Coronary artery (tissue), 2 donors: Measurements from ENCODE around the gene SARS1.
A peak's percentile ranks its signal among the peaks of the same experiment; 100 is the strongest.

ENCODE experiments used
- DNase-seq: peaks from one replicate; pipeline ENCODE4 v3.0.0-alpha.2; 2017; ENCODE audit warnings: low spot score
- H3K27ac ChIP-seq, 2 donors: fragments of 200-600 bp; sonication (generic); one replicate each; pipeline ENCODE4 v1.5.1; 2016 to 2019
- H3K4me3 ChIP-seq: fragments of 200-600 bp; sonication (generic); 2 replicates; pipeline ENCODE4 v1.5.1; 2016; ENCODE audit warnings: mild to moderate bottlenecking, moderate library complexity
- CTCF ChIP-seq: fragments of 200-600 bp; sonication (generic); IDR thresholded peaks from one replicate; pipeline ENCODE4 v1.5.1; 2019; ENCODE audit warnings: antibody characterized with exemption

Gene SARS1

DNA sequence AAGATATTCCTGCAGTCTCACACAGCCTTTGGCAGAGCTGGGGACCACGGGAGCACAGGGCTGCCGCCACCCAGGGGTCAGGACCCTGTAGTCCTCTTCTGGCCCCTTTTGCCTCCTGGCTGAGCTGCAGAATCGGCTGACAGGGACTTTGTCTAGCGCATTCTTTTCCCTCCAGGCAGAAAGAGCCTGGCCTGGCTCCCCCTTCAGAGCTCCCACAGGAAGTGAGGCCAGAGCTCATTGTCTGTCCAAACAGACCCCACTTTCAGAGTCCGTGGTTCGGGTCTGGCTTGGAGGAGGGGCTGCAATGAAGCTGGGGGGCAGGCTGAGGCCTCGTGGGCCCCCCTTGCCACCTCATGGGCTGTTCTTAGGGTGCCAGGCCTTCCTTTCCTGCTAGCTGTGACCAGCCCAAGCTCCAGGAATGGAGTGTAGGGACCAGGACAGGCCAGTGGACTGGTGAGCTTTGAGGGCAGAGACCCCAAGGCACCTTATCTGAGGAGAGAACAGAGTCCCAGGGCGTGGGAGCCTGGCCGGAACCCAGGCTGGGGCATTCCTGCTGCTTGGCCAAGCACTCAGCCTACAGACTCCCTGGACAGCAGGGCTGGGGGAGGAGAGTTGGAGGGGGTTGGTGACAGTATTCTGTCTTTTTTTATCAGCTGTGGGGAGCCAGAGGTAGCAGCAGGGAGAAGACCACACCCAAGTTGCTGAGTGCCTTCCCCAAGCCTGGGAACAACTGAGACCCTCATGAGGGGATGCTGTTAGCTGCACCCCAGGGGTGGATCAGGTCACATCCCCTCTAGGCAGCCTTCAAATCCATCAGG lies 40.3 kb downstream of the SARS1 start:
- peak; percentile 72 for DNase-seq
- no peak for TF ChIP-seq CTCF
- peak overlapping the region; percentile 60 for H3K4me3 ChIP-seq
- peak overlapping the region; percentile 63 to 87 for H3K27ac ChIP-seq

DNA sequence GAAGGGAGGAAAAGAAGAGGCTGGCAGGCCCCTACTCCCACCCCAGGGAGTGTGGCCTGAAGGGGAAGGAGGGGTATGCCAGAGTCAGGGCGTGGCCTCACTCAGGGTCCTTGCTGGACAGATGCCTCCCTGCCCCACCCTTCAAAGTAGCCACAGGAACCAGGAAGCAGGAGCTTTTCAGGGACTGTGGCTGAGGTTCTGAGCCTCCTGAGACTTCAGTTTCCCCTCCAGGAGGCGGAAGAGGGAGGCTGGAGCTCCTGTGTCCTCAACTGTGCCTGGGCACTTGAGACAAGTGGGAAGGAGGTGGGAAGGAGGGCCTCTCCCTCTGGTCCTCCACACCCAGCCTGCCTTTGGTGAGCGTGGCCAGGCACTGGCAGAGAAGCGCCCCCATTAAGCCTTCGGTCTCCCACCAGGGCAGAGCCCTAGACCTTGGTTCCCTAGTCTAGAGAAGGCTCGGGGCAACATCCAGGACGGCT lies 40.9 kb downstream of the SARS1 start:
- Histone ChIP-seq H3K27ac (peak overlapping the region; percentile 63 to 87), H3K4me3 (peak overlapping the region; percentile 60)
- TF ChIP-seq CTCF = no peak
- peak; percentile 64 for DNase-seq

DNA sequence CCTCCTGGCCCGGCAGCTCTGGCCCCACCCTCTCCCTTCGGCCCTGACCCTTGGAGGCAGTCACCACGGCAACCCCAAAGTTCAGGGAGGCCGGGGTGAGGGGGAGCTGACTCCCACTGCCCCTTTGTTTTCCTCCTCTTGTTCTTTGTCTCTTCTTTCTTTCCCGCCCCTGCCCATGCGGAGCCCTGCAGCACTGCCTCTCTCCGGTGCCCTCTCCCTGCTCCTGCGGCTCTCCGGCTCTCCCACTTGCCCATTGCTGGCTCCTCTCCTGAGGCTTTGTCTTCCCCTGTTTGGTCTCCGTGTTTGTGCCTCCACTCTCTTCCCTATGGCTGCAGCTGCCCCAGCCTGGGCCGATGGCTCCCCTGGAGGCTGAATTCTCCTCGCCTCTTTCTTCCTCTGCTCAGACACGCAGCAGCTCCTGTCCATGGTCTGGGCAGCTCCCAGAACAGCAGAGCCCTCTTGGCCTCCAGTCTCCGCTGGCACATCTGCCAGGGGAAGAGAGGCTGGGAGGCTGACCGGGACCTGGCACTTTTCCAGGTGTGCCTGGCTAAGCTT lies 41.5 kb downstream of the SARS1 start:
- Histone ChIP-seq H3K4me3 (peak overlapping the region; percentile 60), H3K27ac (peak overlapping the region in 1 of 2 donors; percentile 87)
- TF ChIP-seq CTCF = no peak
- DNase-seq = peak; percentile 66

DNA sequence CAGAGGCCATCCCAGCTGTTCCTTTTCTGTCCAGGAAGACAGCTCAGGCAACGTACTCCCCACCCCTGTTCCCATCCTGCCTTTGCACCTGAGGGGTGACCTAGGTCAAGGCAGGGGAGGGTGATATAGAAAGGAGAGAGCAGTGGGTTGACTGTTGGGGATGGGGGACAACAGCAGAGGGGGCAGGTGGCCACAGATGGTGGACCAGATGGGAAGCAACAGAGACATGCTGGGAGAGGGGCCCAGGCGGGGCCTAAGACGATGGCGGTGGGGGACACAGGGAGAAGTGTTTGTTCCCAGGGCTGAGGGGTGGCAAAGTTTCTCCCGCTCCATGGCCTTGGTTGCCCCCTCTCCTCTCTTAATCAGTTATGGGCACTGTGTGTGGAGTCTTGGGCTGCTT lies 42.0 kb downstream of the SARS1 start:
- no peak for TF ChIP-seq CTCF
- DNase-seq = peak; percentile 71
- no peak overlapping the region for H3K4me3 ChIP-seq
- H3K27ac ChIP-seq = no peak overlapping the region

DNA sequence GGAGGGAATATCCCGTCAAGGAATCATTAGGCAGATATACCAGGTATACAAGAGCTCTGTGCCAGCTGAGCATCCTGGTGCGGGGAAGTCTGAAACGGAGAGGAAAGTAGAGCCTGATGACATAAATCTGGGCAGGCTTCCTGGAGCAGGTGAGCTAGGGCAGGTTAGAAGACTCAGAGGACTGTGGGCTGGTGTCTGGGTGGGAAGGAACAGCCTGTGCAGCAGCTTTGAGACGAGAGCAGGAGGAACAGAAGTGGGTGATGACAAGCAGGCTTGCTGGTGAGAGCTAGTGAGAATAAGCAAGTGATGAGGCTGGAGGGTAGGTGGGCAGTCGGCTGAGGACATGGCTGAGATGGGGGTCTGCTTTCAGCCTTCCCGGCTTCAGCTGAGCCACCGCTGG lies 42.4 kb downstream of the SARS1 start:
- TF ChIP-seq CTCF = no peak
- DNase-seq = peak; percentile 52
- H3K27ac ChIP-seq = no peak overlapping the region
- no peak overlapping the region for H3K4me3 ChIP-seq

- Histone ChIP-seq H3K27ac (no peak overlapping the region), H3K4me3 (no peak overlapping the region)
- DNase-seq = no peak
- TF ChIP-seq CTCF = no peak
These were observed 43.4 kb downstream of the SARS1 start for GRCh38 chr1:109256971-109257681.
